SU-DHL-6 (cell line): ENCODE results near the gene NCKAP5.

ENCODE experiments used
- H2AFZ ChIP-seq: fragments of 200-600 bp; sonication (generic); 2 replicates; pipeline ENCODE4 v1.6.1; 2014; ENCODE audit warnings: low read depth, mild to moderate bottlenecking, moderate library complexity, mixed read lengths, antibody characterized with exemption, low read length; ENCODE audit not compliant: severe bottlenecking
- H3F3A ChIP-seq: fragments of 200-600 bp; shearing (Covaris generic); 2 replicates; pipeline ENCODE4 v1.6.0; 2016; ENCODE audit warnings: antibody characterized with exemption, mild to moderate bottlenecking; ENCODE audit not compliant: insufficient read depth
- H3K27ac ChIP-seq: fragments of 200-600 bp; sonication (generic); 2 replicates; pipeline ENCODE4 v1.5.1; 2016; ENCODE audit warnings: low read depth, mild to moderate bottlenecking, low read length, moderate library complexity, mixed read lengths
- H3K27me3 ChIP-seq: fragments of 200-600 bp; sonication (generic), shearing (Covaris generic); 2 replicates; pipeline ENCODE4 v1.6.0; 2014; ENCODE audit warnings: mild to moderate bottlenecking, low read length
- H3K36me3 ChIP-seq: fragments of 200-600 bp; sonication (generic); 2 replicates; pipeline ENCODE4 v1.6.1; 2014; ENCODE audit warnings: mild to moderate bottlenecking, low read length, mixed read lengths
- H3K4me2 ChIP-seq: fragments of 300-600, 200-600 bp; shearing (Covaris generic), sonication (generic); 2 replicates; pipeline ENCODE4 v1.6.0; 2014; ENCODE audit warnings: low read length, low read depth, mild to moderate bottlenecking; ENCODE audit not compliant: poor library complexity, severe bottlenecking
- H3K4me3 ChIP-seq: fragments of 200-600 bp; sonication (generic); 2 replicates; pipeline ENCODE4 v1.5.1; 2014; ENCODE audit warnings: antibody characterized with exemption, low read length, mild to moderate bottlenecking, mixed read lengths; ENCODE audit not compliant: insufficient read depth, poor library complexity, severe bottlenecking
- H3K79me2 ChIP-seq: fragments of 200-600 bp; sonication (generic); 2 replicates; pipeline ENCODE4 v1.6.1; 2014; ENCODE audit warnings: mild to moderate bottlenecking, low read length, moderate library complexity; ENCODE audit not compliant: insufficient read depth
- H3K9ac ChIP-seq: fragments of 200-600 bp; sonication (generic); 2 replicates; pipeline ENCODE4 v1.7.0; 2014; ENCODE audit warnings: mild to moderate bottlenecking, low read length
- H3K9me2 ChIP-seq: fragments of 200-600 bp; sonication (generic); replicated peaks from 2 replicates; pipeline ENCODE4 v1.6.1; 2014; ENCODE audit warnings: low read length; ENCODE audit not compliant: insufficient read depth
- H3K9me3 ChIP-seq: fragments of 200-600 bp; sonication (generic); 2 replicates; pipeline ENCODE4 v1.6.1; 2014; ENCODE audit warnings: low read length, mixed read lengths; ENCODE audit not compliant: insufficient read depth
- H4K20me1 ChIP-seq: fragments of 200-600 bp; sonication (generic); 2 replicates; pipeline ENCODE4 v1.6.1; 2014; ENCODE audit warnings: low read depth, mild to moderate bottlenecking, antibody characterized with exemption, low read length, moderate library complexity, mixed read lengths
- CTCF ChIP-seq: fragments of 200-600 bp; sonication (generic); IDR thresholded peaks from one replicate; pipeline ENCODE4 v1.5.1; 2017; ENCODE audit warnings: antibody characterized with exemption, mild to moderate bottlenecking, low read length, moderate library complexity; ENCODE audit not compliant: insufficient read depth, poor library complexity, severe bottlenecking
- EZH2phosphoT487 ChIP-seq: fragments of 200-600 bp; sonication (generic), shearing (Covaris generic); conservative IDR thresholded peaks from 2 replicates; pipeline ENCODE4 v1.6.1; 2018; ENCODE audit warnings: mild to moderate bottlenecking, antibody characterized with exemption, low read length, moderate library complexity, mixed read lengths

Gene NCKAP5

GRCh38 chr2:132692816-132693215 is 875.4 kb downstream of the NCKAP5 start:
- H3K9ac ChIP-seq, result no peak overlapping the region
- no peaks in the 10 kb centered on the region for H3K79me2 ChIP-seq
- no peaks in the 10 kb centered on the region for H4K20me1 ChIP-seq
- no peaks in the 10 kb centered on the region for H3K27me3 ChIP-seq
- H3K36me3 ChIP-seq, result no peaks in the 10 kb centered on the region
- no peak overlapping the region for H2AFZ ChIP-seq
- no peak overlapping the region for H3K4me2 ChIP-seq
- H3K9me3 ChIP-seq, result no peaks in the 10 kb centered on the region
- H3F3A ChIP-seq, result no peaks in the 10 kb centered on the region
- TF ChIP-seq EZH2phosphoT487 (no peak), CTCF (no peak)
- no peaks in the 10 kb centered on the region for H3K9me2 ChIP-seq
- no peak overlapping the region for H3K27ac ChIP-seq
- H3K4me3 ChIP-seq, result no peak overlapping the region

GRCh38 chr2:132691556-132691955 is 876.7 kb downstream of the NCKAP5 start:
- no peaks in the 10 kb centered on the region for H4K20me1 ChIP-seq
- H3K9me3 ChIP-seq, result no peaks in the 10 kb centered on the region
- no peaks in the 10 kb centered on the region for H3K9me2 ChIP-seq
- TF ChIP-seq EZH2phosphoT487, result no peak
- no peak for TF ChIP-seq CTCF
- H3K27me3 ChIP-seq, result no peaks in the 10 kb centered on the region
- H2AFZ ChIP-seq, result no peak overlapping the region
- H3K9ac ChIP-seq, result no peak overlapping the region
- H3F3A ChIP-seq, result no peaks in the 10 kb centered on the region
- no peaks in the 10 kb centered on the region for H3K79me2 ChIP-seq
- no peak overlapping the region for H3K4me2 ChIP-seq
- H3K4me3 ChIP-seq, result no peak overlapping the region
- H3K36me3 ChIP-seq, result no peaks in the 10 kb centered on the region
- H3K27ac ChIP-seq, result no peak overlapping the region

DNA sequence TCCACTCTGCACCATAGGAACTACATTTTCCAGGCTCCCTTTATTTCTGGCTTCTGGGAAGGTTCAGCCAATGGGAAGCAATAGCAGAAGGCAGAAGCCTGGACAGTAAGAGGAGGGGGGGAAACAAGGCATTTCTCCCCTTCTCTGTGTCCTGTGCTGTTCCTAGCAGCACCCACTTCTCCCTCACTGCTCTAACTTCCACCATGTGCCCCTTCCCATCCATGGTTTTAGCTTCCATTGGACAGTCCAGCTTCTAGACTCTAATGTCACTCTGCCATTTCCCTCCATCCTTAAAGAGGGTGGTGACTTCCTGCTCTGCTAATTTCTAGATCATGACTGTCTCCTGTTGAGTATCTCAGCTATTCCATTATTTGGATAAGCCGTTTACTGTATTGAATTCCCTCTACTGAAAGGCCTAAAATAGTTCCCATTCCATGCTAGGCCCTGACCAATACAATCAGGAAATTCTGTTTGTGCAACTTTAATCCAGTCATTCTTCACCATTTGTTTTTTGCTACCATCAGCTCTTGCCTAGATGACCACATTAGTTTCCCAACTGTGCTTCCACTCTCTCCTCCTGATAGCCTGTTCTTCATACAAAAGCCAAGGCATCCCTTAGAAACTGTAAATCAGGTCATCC is 877.5 kb downstream of the NCKAP5 start:
- H3F3A ChIP-seq, result no peaks in the 10 kb centered on the region
- H3K9ac ChIP-seq, result no peak overlapping the region
- no peak overlapping the region for H3K27ac ChIP-seq

More for the DNA sequence above, 877.5 kb downstream of the NCKAP5 start:
- Histone ChIP-seq H3K9me3 (no peaks in the 10 kb centered on the region), H3K9me2 (no peaks in the 10 kb centered on the region), H4K20me1 (no peaks in the 10 kb centered on the region), H3K27me3 (no peaks in the 10 kb centered on the region), H3K36me3 (no peaks in the 10 kb centered on the region), H3K79me2 (no peaks in the 10 kb centered on the region), H2AFZ (no peak overlapping the region), H3K4me2 (no peak overlapping the region), H3K4me3 (no peak overlapping the region)
- no peak for TF ChIP-seq EZH2phosphoT487
- TF ChIP-seq CTCF, result no peak
